GM12878 (cell line): ENCODE measurements around the gene LRRTM1.

Source experiments
- CHD2 ChIP-seq: IDR thresholded peaks from 2 replicates; pipeline ENCODE4 v1.6.1; 2011; ENCODE audit warnings: low read depth, low read length, improper control_type of control experiment, borderline replicate concordance
- CREM ChIP-seq: IDR thresholded peaks from 2 replicates; pipeline ENCODE4 v1.6.1; 2014; ENCODE audit warnings: antibody characterized with exemption, low read depth
- EGR1 ChIP-seq, 2 experiments: IDR thresholded peaks; 1 replicate in 1 of 2; 2 replicates in 1 of 2; pipeline ENCODE4 v1.6.1; 2011 to 2012; ENCODE audit warnings: low read depth in 2 of 2, low read length in 2 of 2, borderline replicate concordance in 1 of 2, mild to moderate bottlenecking in 1 of 2, moderate library complexity in 1 of 2
- ESRRA ChIP-seq: IDR thresholded peaks from 2 replicates; pipeline ENCODE4 v1.6.1; 2012; ENCODE audit warnings: mild to moderate bottlenecking, low read length, improper control_type of control experiment
- EZH2 ChIP-seq: IDR thresholded peaks from 2 replicates; pipeline ENCODE4 v1.6.1; 2012; ENCODE audit warnings: low read depth, mild to moderate bottlenecking, control low read depth, inconsistent platforms, low read length, borderline replicate concordance; ENCODE audit not compliant: control insufficient read depth
- KDM1A ChIP-seq: fragments of 200-600 bp; sonication (generic); IDR thresholded peaks from 2 replicates; pipeline ENCODE4 v1.6.1; 2016; ENCODE audit warnings: borderline replicate concordance
- NRF1 ChIP-seq: conservative IDR thresholded peaks from 2 replicates; pipeline ENCODE4 v1.6.1; 2011; ENCODE audit warnings: mild to moderate bottlenecking, low read depth, low read length, improper control_type of control experiment
- POLR2AphosphoS2 ChIP-seq: IDR thresholded peaks from 2 replicates; pipeline ENCODE4 v1.6.1; 2011; ENCODE audit warnings: low read depth, mild to moderate bottlenecking, low read length, improper control_type of control experiment, moderate library complexity
- POLR2AphosphoS5 ChIP-seq: IDR thresholded peaks from 2 replicates; pipeline ENCODE4 v1.6.1; 2011; ENCODE audit warnings: mild to moderate bottlenecking, low read length, inconsistent platforms
- RFX5 ChIP-seq: IDR thresholded peaks from 2 replicates; pipeline ENCODE4 v1.6.1; 2011; ENCODE audit warnings: low read depth, low read length, improper control_type of control experiment
- SRF ChIP-seq, 2 experiments: IDR thresholded peaks; 2 replicates each; pipeline ENCODE4 v1.6.1; 2011; ENCODE audit warnings: low read depth in 2 of 2, low read length in 2 of 2, mild to moderate bottlenecking in 1 of 2, moderate library complexity in 1 of 2
- ZNF622 ChIP-seq: fragments of 450-650 bp; IDR thresholded peaks from 2 replicates; pipeline ENCODE4 v1.6.1; 2017; ENCODE audit warnings: mild to moderate bottlenecking, inconsistent platforms
- TF ChIP-seq, protein P1 (sequence below), 3 experiments: IDR thresholded peaks in 2 of 3; conservative IDR thresholded peaks in 1 of 3; 2 replicates each; pipeline ENCODE4 v1.5.1; 2011; ENCODE audit warnings: low read depth in 3 of 3, low read length in 3 of 3, mild to moderate bottlenecking in 3 of 3, control low read depth in 2 of 3, moderate library complexity in 2 of 3, inconsistent platforms in 1 of 3, mixed read lengths in 1 of 3; ENCODE audit not compliant: control insufficient read depth in 2 of 3, insufficient read depth in 1 of 3; ENCODE audit errors: extremely low read depth in 1 of 3
- TF ChIP-seq, protein P2 (sequence below): IDR thresholded peaks from 2 replicates; pipeline ENCODE4 v1.6.1; 2012; ENCODE audit warnings: low read depth, low read length, improper control_type of control experiment

DNA sequence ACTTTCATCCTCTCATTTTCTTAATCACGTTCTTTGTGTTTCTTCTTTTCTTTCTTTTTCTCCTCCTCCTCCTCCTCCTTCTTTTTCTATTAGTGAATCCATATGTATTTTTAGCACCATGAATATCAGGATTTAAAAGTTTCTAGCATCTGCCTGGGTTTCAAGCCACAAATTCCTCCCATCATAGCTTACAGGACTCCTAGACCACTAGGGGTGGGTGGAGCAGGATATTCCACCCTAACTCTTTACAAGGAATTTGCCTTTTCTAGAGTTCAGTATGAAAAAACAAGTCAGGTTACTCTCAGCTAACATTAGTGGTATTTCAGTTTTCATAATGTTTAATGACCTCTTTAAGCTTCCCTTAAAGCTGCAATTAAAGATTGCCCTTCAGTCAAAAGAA, 19.1 kb upstream of the LRRTM1 start:
- TF ChIP-seq POLR2AphosphoS5, result no peak
- TF ChIP-seq, protein P1, sequence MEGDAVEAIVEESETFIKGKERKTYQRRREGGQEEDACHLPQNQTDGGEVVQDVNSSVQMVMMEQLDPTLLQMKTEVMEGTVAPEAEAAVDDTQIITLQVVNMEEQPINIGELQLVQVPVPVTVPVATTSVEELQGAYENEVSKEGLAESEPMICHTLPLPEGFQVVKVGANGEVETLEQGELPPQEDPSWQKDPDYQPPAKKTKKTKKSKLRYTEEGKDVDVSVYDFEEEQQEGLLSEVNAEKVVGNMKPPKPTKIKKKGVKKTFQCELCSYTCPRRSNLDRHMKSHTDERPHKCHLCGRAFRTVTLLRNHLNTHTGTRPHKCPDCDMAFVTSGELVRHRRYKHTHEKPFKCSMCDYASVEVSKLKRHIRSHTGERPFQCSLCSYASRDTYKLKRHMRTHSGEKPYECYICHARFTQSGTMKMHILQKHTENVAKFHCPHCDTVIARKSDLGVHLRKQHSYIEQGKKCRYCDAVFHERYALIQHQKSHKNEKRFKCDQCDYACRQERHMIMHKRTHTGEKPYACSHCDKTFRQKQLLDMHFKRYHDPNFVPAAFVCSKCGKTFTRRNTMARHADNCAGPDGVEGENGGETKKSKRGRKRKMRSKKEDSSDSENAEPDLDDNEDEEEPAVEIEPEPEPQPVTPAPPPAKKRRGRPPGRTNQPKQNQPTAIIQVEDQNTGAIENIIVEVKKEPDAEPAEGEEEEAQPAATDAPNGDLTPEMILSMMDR (IDR thresholded peaks at IDR 0.05 in 2 of 3, conservative IDR thresholded peaks at IDR 0.05 in 1 of 3; ENCODE audit: control insufficient read depth in 2 of 3, extremely low read depth in 1 of 3, insufficient read depth in 1 of 3, low read depth in 3 of 3, low read length in 3 of 3), result no peak
- no peak for TF ChIP-seq KDM1A
- no peak for TF ChIP-seq RFX5
- no peak for TF ChIP-seq ESRRA
- TF ChIP-seq POLR2AphosphoS2, result no peak
- TF ChIP-seq EZH2, result no peak
- no peak for TF ChIP-seq CREM
- TF ChIP-seq ZNF622, result no peak
- no peak for TF ChIP-seq SRF (IDR thresholded peaks at IDR 0.05; ENCODE audit: low read depth in 2 of 2, low read length in 2 of 2)
- no peak for TF ChIP-seq CHD2
- TF ChIP-seq, protein P2, sequence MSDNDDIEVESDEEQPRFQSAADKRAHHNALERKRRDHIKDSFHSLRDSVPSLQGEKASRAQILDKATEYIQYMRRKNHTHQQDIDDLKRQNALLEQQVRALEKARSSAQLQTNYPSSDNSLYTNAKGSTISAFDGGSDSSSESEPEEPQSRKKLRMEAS, result no peak
- TF ChIP-seq EGR1 (IDR thresholded peaks at IDR 0.05; ENCODE audit: borderline replicate concordance in 1 of 2, low read depth in 2 of 2, low read length in 2 of 2), result no peak
- TF ChIP-seq NRF1, result no peak
